ENCODE results near the gene CCT8L2.
"Not testable (repeated sequence)": the region's sequence is repeated elsewhere in the genome, so short reads cannot be mapped to it uniquely, and the experiment has no call there.

DNA sequence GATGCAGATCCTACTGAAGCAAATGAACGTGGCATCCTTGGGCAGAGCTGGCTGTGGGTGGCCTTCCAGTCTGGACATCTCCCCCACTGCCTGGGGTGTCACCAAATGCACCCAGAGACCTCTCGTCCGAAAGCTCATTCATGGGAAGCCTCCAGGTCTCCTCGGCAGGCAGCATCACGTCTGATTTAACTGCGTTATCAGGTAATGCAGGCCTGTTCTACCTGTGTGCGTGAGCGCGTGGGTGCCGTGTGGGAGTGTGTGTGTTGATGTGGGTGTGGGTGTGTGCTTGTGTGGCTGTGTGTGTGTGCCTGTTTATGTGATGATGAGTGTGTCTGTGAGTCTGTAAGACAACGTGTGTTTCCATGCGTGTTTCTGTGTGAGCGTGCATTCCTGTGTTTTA is 35.1 kb downstream of the CCT8L2 start:
- not testable (repeated sequence) for TF ChIP-seq ARID2 (CRISPR knock-in tag; IDR thresholded peaks at IDR 0.05; ENCODE audit: borderline replicate concordance); ZNF547 (CRISPR knock-in tag; IDR thresholded peaks at IDR 0.05); ZNF768 (CRISPR knock-in tag; IDR thresholded peaks at IDR 0.05); ZNF292 (CRISPR knock-in tag; IDR thresholded peaks at IDR 0.05; ENCODE audit: borderline replicate concordance, low read depth); RXRB (CRISPR knock-in tag; IDR thresholded peaks at IDR 0.05; ENCODE audit: borderline replicate concordance); SMC3 (IDR thresholded peaks at IDR 0.05; ENCODE audit: low read length); RAD21 (CRISPR knock-in tag; IDR thresholded peaks at IDR 0.05); PAX8 (CRISPR knock-in tag; IDR thresholded peaks at IDR 0.05; ENCODE audit: borderline replicate concordance)
- TF ChIP-seq, protein P1, sequence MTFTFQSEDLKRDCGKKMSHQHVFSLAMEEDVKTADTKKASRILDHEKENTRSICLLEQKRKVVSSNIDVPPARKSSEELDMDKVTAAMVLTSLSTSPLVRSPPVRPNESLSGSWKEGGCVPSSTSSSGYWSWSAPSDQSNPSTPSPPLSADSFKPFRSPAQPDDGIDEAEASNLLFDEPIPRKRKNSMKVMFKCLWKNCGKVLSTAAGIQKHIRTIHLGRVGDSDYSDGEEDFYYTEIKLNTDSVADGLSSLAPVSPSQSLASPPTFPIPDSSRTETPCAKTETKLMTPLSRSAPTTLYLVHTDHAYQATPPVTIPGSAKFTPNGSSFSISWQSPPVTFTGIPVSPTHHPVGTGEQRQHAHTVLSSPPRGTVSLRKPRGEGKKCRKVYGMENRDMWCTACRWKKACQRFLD (CRISPR knock-in tag; IDR thresholded peaks at IDR 0.05; ENCODE audit: borderline replicate concordance): not testable (repeated sequence)
- TF ChIP-seq, protein P2, sequence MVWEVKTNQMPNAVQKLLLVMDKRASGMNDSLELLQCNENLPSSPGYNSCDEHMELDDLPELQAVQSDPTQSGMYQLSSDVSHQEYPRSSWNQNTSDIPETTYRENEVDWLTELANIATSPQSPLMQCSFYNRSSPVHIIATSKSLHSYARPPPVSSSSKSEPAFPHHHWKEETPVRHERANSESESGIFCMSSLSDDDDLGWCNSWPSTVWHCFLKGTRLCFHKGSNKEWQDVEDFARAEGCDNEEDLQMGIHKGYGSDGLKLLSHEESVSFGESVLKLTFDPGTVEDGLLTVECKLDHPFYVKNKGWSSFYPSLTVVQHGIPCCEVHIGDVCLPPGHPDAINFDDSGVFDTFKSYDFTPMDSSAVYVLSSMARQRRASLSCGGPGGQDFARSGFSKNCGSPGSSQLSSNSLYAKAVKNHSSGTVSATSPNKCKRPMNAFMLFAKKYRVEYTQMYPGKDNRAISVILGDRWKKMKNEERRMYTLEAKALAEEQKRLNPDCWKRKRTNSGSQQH (CRISPR knock-in tag; IDR thresholded peaks at IDR 0.05; ENCODE audit: low read depth): not testable (repeated sequence)
- TF ChIP-seq, protein P3, sequence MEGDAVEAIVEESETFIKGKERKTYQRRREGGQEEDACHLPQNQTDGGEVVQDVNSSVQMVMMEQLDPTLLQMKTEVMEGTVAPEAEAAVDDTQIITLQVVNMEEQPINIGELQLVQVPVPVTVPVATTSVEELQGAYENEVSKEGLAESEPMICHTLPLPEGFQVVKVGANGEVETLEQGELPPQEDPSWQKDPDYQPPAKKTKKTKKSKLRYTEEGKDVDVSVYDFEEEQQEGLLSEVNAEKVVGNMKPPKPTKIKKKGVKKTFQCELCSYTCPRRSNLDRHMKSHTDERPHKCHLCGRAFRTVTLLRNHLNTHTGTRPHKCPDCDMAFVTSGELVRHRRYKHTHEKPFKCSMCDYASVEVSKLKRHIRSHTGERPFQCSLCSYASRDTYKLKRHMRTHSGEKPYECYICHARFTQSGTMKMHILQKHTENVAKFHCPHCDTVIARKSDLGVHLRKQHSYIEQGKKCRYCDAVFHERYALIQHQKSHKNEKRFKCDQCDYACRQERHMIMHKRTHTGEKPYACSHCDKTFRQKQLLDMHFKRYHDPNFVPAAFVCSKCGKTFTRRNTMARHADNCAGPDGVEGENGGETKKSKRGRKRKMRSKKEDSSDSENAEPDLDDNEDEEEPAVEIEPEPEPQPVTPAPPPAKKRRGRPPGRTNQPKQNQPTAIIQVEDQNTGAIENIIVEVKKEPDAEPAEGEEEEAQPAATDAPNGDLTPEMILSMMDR (CRISPR knock-in tag; IDR thresholded peaks at IDR 0.05): not testable (repeated sequence)

Measured in HepG2 (cell line).